Measurements from ENCODE around the gene FXYD4. TPM values are rescaled to one million over a fixed set of nuclear protein-coding genes. Genes with fewer than 3 reads are reported as not detected.

The FXYD4 gene
- total and polyA plus RNA-seq, 7 donors = not detected

DNA sequence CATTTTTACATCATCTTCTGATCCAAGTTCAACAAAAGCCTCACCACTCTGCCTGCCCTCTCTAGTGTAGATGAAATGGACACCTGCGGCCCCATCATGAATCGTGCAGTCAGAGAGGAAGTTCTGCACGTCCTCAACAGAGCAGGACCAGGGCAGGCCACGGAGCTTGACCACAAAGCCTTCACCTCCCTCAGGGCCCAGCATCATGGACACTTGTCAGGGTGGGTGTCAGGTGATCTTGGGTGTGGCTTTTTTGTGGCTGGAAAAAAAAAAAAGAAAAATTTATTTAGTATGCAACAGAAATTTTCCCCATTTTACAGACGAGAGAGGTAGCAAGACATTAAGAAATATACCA, 16.2 kb downstream of the FXYD4 start:
- no peaks in the 10 kb centered on the region for H3K9me3 ChIP-seq
- peaks cover 0 to 12% (median 10%) of the 10 kb centered on the region in 4 donors for H3K4me1 ChIP-seq
- no peak overlapping the region for H3K4me3 ChIP-seq
- DNase-seq = peak; percentile 59
- 56 to 69% methylated on average over 5 of the region's 5 CpGs for WGBS, 2 donors
- intact Hi-C loops (cut with DNase I) = no loop called here
- H3K27ac ChIP-seq = no peak overlapping the region
- no peaks in the 10 kb centered on the region for H3K27me3 ChIP-seq
- H3K36me3 ChIP-seq = peaks cover 5 to 84% (median 56%) of the 10 kb centered on the region in 4 donors
- TF ChIP-seq EP300 (IDR thresholded peaks at IDR 0.05) (no peak), POLR2AphosphoS5 (IDR thresholded peaks at IDR 0.05) (no peak), POLR2A (IDR thresholded peaks at IDR 0.05) (no peak)
- TF ChIP-seq, protein P1, sequence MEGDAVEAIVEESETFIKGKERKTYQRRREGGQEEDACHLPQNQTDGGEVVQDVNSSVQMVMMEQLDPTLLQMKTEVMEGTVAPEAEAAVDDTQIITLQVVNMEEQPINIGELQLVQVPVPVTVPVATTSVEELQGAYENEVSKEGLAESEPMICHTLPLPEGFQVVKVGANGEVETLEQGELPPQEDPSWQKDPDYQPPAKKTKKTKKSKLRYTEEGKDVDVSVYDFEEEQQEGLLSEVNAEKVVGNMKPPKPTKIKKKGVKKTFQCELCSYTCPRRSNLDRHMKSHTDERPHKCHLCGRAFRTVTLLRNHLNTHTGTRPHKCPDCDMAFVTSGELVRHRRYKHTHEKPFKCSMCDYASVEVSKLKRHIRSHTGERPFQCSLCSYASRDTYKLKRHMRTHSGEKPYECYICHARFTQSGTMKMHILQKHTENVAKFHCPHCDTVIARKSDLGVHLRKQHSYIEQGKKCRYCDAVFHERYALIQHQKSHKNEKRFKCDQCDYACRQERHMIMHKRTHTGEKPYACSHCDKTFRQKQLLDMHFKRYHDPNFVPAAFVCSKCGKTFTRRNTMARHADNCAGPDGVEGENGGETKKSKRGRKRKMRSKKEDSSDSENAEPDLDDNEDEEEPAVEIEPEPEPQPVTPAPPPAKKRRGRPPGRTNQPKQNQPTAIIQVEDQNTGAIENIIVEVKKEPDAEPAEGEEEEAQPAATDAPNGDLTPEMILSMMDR (IDR thresholded peaks at IDR 0.05) = no peak

DNA sequence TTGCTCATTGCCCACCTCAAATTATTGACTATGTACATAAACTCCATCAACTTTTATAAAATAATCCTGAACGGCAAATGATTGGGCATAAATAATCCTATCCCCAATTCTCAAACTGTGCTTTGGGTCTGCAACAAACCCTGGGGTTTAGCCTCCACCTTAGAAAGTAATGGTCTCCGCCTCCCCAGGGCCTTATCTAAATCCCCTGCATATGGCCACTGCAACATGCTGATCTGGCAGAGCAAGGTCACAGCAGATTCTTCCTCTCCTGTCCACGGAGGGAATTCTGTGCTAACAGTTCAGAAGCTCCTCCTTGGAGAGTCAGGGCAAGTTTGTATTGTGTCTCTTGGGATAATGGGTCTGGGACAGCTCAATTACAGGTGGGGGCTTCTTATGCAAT, 18.4 kb downstream of the FXYD4 start:
- Histone ChIP-seq H3K4me3 (no peak overlapping the region), H3K9me3 (no peaks in the 10 kb centered on the region), H3K36me3 (peaks cover 15 to 100% (median 68%) of the 10 kb centered on the region in 4 donors), H3K27me3 (no peaks in the 10 kb centered on the region), H3K27ac (no peak overlapping the region), H3K4me1 (peaks cover 0 to 17% (median 13%) of the 10 kb centered on the region in 4 donors)
- intact Hi-C loops (cut with DNase I) = loop anchor here (10.0 kb wide), 2 partner anchors 185 to 255 kb away; partner anchors contain the start of genes CSGALNACT2 and ZNF239
- DNase-seq = peak; percentile 33
- WGBS, 2 donors = 58 to 77% methylated on average over 3 of the region's 3 CpGs
- TF ChIP-seq POLR2A (IDR thresholded peaks at IDR 0.05) (no peak), EP300 (IDR thresholded peaks at IDR 0.05) (no peak), POLR2AphosphoS5 (IDR thresholded peaks at IDR 0.05) (no peak)
- TF ChIP-seq, protein P1 (IDR thresholded peaks at IDR 0.05) = no peak

DNA sequence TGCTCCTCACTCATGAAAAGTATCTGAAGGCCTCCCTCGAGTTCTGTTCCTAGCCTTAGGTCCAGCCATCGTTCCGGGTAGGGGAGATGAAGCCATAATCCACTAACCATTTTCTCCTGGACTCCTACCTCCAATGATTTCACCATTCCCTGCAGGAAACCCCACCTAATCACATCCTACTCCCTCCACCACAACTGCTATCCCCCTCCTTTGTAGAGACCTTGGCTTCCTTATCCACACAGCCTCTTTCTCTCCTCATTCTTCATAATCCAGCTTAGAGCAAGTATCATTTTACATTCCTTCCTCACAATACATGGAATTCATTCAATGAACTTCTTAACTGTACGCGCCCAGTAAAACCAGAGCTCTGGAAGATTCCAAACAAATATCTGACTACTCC, 18.9 kb downstream of the FXYD4 start:
- intact Hi-C loops (cut with DNase I) = loop anchor here (10.0 kb wide), 2 partner anchors 184 to 256 kb away; partner anchors contain the start of genes CSGALNACT2 and ZNF239
- H3K27me3 ChIP-seq = no peaks in the 10 kb centered on the region
- TF ChIP-seq, protein P1 (IDR thresholded peaks at IDR 0.05) = no peak
- TF ChIP-seq POLR2A (IDR thresholded peaks at IDR 0.05) (no peak), POLR2AphosphoS5 (IDR thresholded peaks at IDR 0.05) (no peak), EP300 (IDR thresholded peaks at IDR 0.05) (no peak)
- no peak overlapping the region for H3K27ac ChIP-seq
- peaks cover 0 to 22% (median 18%) of the 10 kb centered on the region in 4 donors for H3K4me1 ChIP-seq
- H3K4me3 ChIP-seq = no peak overlapping the region
- peak; percentile 2 for DNase-seq
- no peaks in the 10 kb centered on the region for H3K9me3 ChIP-seq
- 84 to 90% methylated on average over 5 of the region's 5 CpGs for WGBS, 2 donors
- peaks cover 15 to 97% (median 68%) of the 10 kb centered on the region in 4 donors for H3K36me3 ChIP-seq

DNA sequence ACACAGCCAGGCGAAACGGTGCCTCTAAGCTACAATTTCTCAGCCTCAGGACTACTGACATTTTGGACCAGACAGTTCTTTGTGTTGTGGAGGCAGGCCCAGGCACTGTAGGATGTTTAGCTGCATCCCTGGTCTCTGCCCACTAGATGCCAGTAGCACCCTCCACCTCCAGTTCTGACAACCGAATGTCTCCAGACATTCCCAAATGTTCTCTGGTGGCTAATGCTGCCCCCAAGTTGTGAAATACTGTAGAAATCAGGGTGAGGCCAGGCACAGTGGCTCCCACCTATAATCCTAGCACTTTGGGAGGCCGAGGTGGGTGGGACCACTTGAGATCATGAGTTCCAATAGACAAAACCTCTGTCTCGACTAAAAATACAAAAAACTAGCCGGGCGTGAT, 19.3 kb downstream of the FXYD4 start:
- Histone ChIP-seq H3K4me3 (no peak overlapping the region), H3K4me1 (peaks cover 0 to 26% (median 22%) of the 10 kb centered on the region in 4 donors), H3K36me3 (peaks cover 15 to 93% (median 68%) of the 10 kb centered on the region in 4 donors), H3K9me3 (no peaks in the 10 kb centered on the region), H3K27me3 (no peaks in the 10 kb centered on the region), H3K27ac (peak overlapping the region in 1 of 4 donors; percentile 2)
- WGBS, 2 donors = 76 to 77% methylated on average over 7 of the region's 7 CpGs
- intact Hi-C loops (cut with DNase I) = loop anchor here (10.0 kb wide), 2 partner anchors 184 to 256 kb away; partner anchors contain the start of genes CSGALNACT2 and ZNF239
- TF ChIP-seq, protein P1 (IDR thresholded peaks at IDR 0.05) = peak in 3 of 4 experiments; percentile 10 to 35 (median 11)
- TF ChIP-seq POLR2A (IDR thresholded peaks at IDR 0.05) = no peak
- DNase-seq = peak; percentile 52

DNA sequence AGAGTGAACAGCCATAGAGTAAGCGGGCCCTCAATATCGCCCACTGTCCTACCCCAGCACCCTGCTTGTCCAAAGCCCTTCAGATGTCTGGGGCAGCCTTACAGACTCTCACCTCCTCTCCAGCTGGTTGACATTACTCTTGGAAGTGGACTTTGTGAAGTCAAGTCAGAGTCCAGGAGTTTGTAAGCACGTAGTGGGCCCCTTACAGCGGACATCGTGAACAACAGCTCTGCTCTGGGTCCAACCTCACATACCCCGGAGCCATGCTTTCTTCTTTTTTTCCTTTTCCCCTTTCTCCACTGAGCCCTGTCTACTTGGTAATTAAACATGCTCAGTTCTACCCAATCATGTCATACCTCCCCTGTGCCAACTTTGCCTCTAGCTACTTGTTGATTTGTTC, 20.1 kb downstream of the FXYD4 start:
- intact Hi-C loops (cut with DNase I) = loop anchor here (10.0 kb wide), 2 partner anchors 183 to 257 kb away; partner anchors contain the start of genes CSGALNACT2 and ZNF239
- Histone ChIP-seq H3K4me3 (no peak overlapping the region), H3K27ac (no peak overlapping the region), H3K27me3 (no peaks in the 10 kb centered on the region), H3K36me3 (peaks cover 13 to 86% (median 65%) of the 10 kb centered on the region in 4 donors), H3K9me3 (no peaks in the 10 kb centered on the region), H3K4me1 (peaks cover 0 to 33% (median 25%) of the 10 kb centered on the region in 4 donors)
- TF ChIP-seq, protein P1 (IDR thresholded peaks at IDR 0.05) = no peak
- peak; percentile 33 for DNase-seq
- 85 to 93% methylated on average over 6 of the region's 6 CpGs for whole genome bisulfite sequencing, 2 donors

Measured in sigmoid colon (tissue), 7 donors.